Measurements from ENCODE around the gene FIGNL2.

DNA sequence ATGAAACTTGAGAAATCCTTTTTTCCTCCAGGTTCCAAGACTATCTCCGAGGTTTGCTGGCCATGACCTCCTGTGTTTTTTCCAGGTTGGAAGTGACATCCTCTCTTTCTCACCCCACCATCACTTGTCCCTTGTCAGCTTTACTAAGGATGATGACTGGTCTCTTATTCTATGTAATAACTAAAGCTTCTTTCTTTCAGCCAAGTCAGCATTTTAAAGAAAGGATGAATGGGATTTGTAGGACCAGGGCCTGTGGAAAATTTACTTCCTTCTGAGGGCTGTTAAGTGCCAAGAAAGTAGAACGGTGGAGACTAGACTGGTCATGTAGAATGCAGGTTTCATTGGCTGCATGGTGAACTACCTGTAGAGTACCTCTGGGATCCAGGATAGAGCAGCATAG is 73.6 kb downstream of the FIGNL2 start:
- TF ChIP-seq, protein P1, sequence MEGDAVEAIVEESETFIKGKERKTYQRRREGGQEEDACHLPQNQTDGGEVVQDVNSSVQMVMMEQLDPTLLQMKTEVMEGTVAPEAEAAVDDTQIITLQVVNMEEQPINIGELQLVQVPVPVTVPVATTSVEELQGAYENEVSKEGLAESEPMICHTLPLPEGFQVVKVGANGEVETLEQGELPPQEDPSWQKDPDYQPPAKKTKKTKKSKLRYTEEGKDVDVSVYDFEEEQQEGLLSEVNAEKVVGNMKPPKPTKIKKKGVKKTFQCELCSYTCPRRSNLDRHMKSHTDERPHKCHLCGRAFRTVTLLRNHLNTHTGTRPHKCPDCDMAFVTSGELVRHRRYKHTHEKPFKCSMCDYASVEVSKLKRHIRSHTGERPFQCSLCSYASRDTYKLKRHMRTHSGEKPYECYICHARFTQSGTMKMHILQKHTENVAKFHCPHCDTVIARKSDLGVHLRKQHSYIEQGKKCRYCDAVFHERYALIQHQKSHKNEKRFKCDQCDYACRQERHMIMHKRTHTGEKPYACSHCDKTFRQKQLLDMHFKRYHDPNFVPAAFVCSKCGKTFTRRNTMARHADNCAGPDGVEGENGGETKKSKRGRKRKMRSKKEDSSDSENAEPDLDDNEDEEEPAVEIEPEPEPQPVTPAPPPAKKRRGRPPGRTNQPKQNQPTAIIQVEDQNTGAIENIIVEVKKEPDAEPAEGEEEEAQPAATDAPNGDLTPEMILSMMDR (IDR thresholded peaks at IDR 0.05), result no peak
- TF ChIP-seq POLR2AphosphoS2 (conservative IDR thresholded peaks at IDR 0.05; ENCODE audit: low read length), result no peak

All from A549 (cell line).